Neuronal stem cell (in vitro differentiated cells): ENCODE data around the gene DOCK4.

Experiments used
- DNase-seq: peaks from one replicate; pipeline ENCODE4 v3.0.0-alpha.2; 2013; ENCODE audit warnings: low spot score
- H2AFZ ChIP-seq: one replicate; pipeline ENCODE4 v1.6.1; 2013; ENCODE audit warnings: mild to moderate bottlenecking, low read length, inconsistent platforms
- H2AK5ac ChIP-seq: 2 replicates; pipeline ENCODE4 v1.6.1; 2013; ENCODE audit warnings: low read depth, mild to moderate bottlenecking, inconsistent platforms, low read length, moderate library complexity, mixed read lengths
- H2BK120ac ChIP-seq: 2 replicates; pipeline ENCODE4 v1.6.1; 2013; ENCODE audit warnings: low read depth, mild to moderate bottlenecking, inconsistent platforms, low read length, moderate library complexity, mixed read lengths
- H2BK12ac ChIP-seq: one replicate; pipeline ENCODE4 v1.6.1; 2013; ENCODE audit warnings: low read length, inconsistent platforms
- H2BK15ac ChIP-seq: 2 replicates; pipeline ENCODE4 v1.6.1; 2013; ENCODE audit warnings: mild to moderate bottlenecking, low read length, inconsistent platforms, mixed read lengths
- H2BK5ac ChIP-seq: one replicate; pipeline ENCODE4 v1.6.1; 2013; ENCODE audit warnings: inconsistent platforms, mild to moderate bottlenecking, low read length, moderate library complexity
- H3K14ac ChIP-seq: one replicate; pipeline ENCODE4 v1.6.1; 2013; ENCODE audit warnings: low read length, inconsistent platforms
- H3K18ac ChIP-seq: 2 replicates; pipeline ENCODE4 v1.6.1; 2013; ENCODE audit warnings: low read length, inconsistent platforms
- H3K23ac ChIP-seq: 2 replicates; pipeline ENCODE4 v1.6.1; 2013; ENCODE audit warnings: low read depth, mild to moderate bottlenecking, mixed read lengths, low read length, inconsistent platforms; ENCODE audit not compliant: poor library complexity
- H3K27ac ChIP-seq: replicated peaks from 3 replicates; pipeline ENCODE4 v1.5.1; 2013; ENCODE audit warnings: low read length, inconsistent platforms
- H3K27me3 ChIP-seq, 3 experiments: 2 replicates each; pipeline ENCODE4 v1.6.1; 2013; ENCODE audit warnings: low read length in 3 of 3, mild to moderate bottlenecking in 2 of 3, inconsistent platforms in 1 of 3, low read depth in 1 of 3, mixed read lengths in 1 of 3, moderate library complexity in 1 of 3; ENCODE audit not compliant: control insufficient read depth in 3 of 3, insufficient read depth in 3 of 3
- H3K36me3 ChIP-seq, 2 donors: replicated peaks in 1 of 2; 2 replicates each; pipeline ENCODE4 v1.6.1; 2013; ENCODE audit warnings: low read length in 2 of 2; ENCODE audit not compliant: control insufficient read depth in 2 of 2, insufficient read depth in 2 of 2
- H3K4ac ChIP-seq: 2 replicates; pipeline ENCODE4 v1.6.1; 2013; ENCODE audit warnings: inconsistent platforms, mild to moderate bottlenecking, low read length, moderate library complexity
- H3K4me1 ChIP-seq, 2 donors: 1 replicate in 1 of 2; 2 replicates in 1 of 2; pipeline ENCODE4 v1.6.1; 2013; ENCODE audit warnings: low read length in 2 of 2, low read depth in 1 of 2; ENCODE audit not compliant: control insufficient read depth in 2 of 2, insufficient read depth in 1 of 2
- H3K4me2 ChIP-seq: one replicate; pipeline ENCODE4 v1.6.1; 2013; ENCODE audit warnings: mild to moderate bottlenecking, low read length, inconsistent platforms; ENCODE audit not compliant: insufficient read depth, poor library complexity, severe bottlenecking
- H3K4me3 ChIP-seq, 2 donors: 2 replicates each; pipeline ENCODE4 v1.5.1; 2013; ENCODE audit warnings: low read length in 2 of 2, mild to moderate bottlenecking in 2 of 2, inconsistent platforms in 1 of 2, moderate library complexity in 1 of 2
- H3K79me1 ChIP-seq: one replicate; pipeline ENCODE4 v1.6.1; 2013; ENCODE audit warnings: low read depth, mild to moderate bottlenecking, inconsistent platforms, low read length, moderate library complexity
- H3K9ac ChIP-seq: one replicate; pipeline ENCODE4 v1.6.1; 2013; ENCODE audit warnings: mild to moderate bottlenecking, low read depth, low read length, inconsistent platforms; ENCODE audit not compliant: poor library complexity
- H3K9me3 ChIP-seq, 2 donors: replicated peaks in 1 of 2; 2 replicates each; pipeline versions ENCODE3 to v1.6.1; 2013; ENCODE audit warnings: low read length in 2 of 2, mild to moderate bottlenecking in 2 of 2, inconsistent platforms in 1 of 2, low read depth in 1 of 2, mixed read lengths in 1 of 2, moderate library complexity in 1 of 2; ENCODE audit not compliant: control insufficient read depth in 2 of 2, insufficient read depth in 1 of 2
- H4K8ac ChIP-seq: one replicate; pipeline ENCODE4 v1.6.1; 2013; ENCODE audit warnings: low read depth, mild to moderate bottlenecking, inconsistent platforms, low read length, moderate library complexity
- H4K91ac ChIP-seq: one replicate; pipeline ENCODE4 v1.6.1; 2013; ENCODE audit warnings: low read length, low read depth, mild to moderate bottlenecking, inconsistent platforms; ENCODE audit not compliant: poor library complexity
- WGBS, 2 donors: extraction: QIAGEN DNeasy Blood & Tissue Kit; methylation state at CpG; one replicate each; pipeline ENCODE4 v1.1.7; 2013; ENCODE audit warnings: missing lambda C conversion rate in 2 of 2, mixed read lengths in 1 of 2; ENCODE audit not compliant: insufficient read length in 2 of 2, insufficient replicate concordance in 1 of 2; ENCODE audit errors: extremely low coverage in 2 of 2; 5-methylcytosine and 5-hydroxymethylcytosine counted together

DOCK4 gene

GRCh38 chr7:111954056-111954455 is 252.1 kb downstream of the DOCK4 start:
- Histone ChIP-seq H2BK120ac (no peak overlapping the region), H2BK12ac (no peak overlapping the region), H2BK15ac (peak overlapping the region; percentile 47), H3K4me2 (no peak overlapping the region), H4K91ac (no peak overlapping the region), H3K4ac (no peak overlapping the region), H3K79me1 (no peaks in the 10 kb centered on the region), H3K4me3 (no peak overlapping the region), H3K9ac (no peak overlapping the region), H3K14ac (no peak overlapping the region), H3K9me3 (no peaks in the 10 kb centered on the region), H3K36me3 (no peaks in the 10 kb centered on the region), H3K27me3 (no peaks in the 10 kb centered on the region), H2AK5ac (no peak overlapping the region), H3K4me1 (peaks cover 4 to 6% of the 10 kb centered on the region in 2 donors), H3K18ac (no peak overlapping the region), H3K27ac (no peak overlapping the region), H2AFZ (no peak overlapping the region), H3K23ac (no peak overlapping the region), H4K8ac (no peak overlapping the region), H2BK5ac (no peak overlapping the region)
- WGBS, 2 donors: no CpG with 5 or more reads among the region's 5 CpGs
- no peak for DNase-seq

GRCh38 chr7:111953611-111954010 is 252.6 kb downstream of the DOCK4 start:
- H3K4me2 ChIP-seq: no peak overlapping the region
- no peak overlapping the region for H2BK15ac ChIP-seq
- no peak overlapping the region for H2AK5ac ChIP-seq
- no peak overlapping the region for H2BK5ac ChIP-seq
- H3K79me1 ChIP-seq: no peaks in the 10 kb centered on the region
- no peak overlapping the region for H3K4ac ChIP-seq
- no peak overlapping the region for H4K8ac ChIP-seq
- no peak overlapping the region for H3K18ac ChIP-seq
- no peak overlapping the region for H4K91ac ChIP-seq
- no peak overlapping the region for H3K9ac ChIP-seq
- no CpG with 5 or more reads among the region's 1 CpG for WGBS, 2 donors
- H3K36me3 ChIP-seq: no peaks in the 10 kb centered on the region
- H3K27ac ChIP-seq: no peak overlapping the region
- no peak overlapping the region for H3K4me3 ChIP-seq
- H2AFZ ChIP-seq: no peak overlapping the region
- H2BK120ac ChIP-seq: no peak overlapping the region
- no peaks in the 10 kb centered on the region for H3K9me3 ChIP-seq
- no peak overlapping the region for H3K14ac ChIP-seq
- H3K23ac ChIP-seq: no peak overlapping the region
- peaks cover 0 to 3% of the 10 kb centered on the region in 2 donors for H3K4me1 ChIP-seq
- no peaks in the 10 kb centered on the region for H3K27me3 ChIP-seq
- no peak for DNase-seq
- no peak overlapping the region for H2BK12ac ChIP-seq

- no CpG with 5 or more reads among the region's 4 CpGs for WGBS, 2 donors
- Histone ChIP-seq H3K23ac (no peak overlapping the region), H3K4ac (no peak overlapping the region), H2BK120ac (no peak overlapping the region), H3K27ac (no peak overlapping the region), H3K4me3 (no peak overlapping the region), H2AFZ (no peak overlapping the region), H3K4me2 (no peak overlapping the region), H2AK5ac (no peak overlapping the region), H4K91ac (no peak overlapping the region), H3K14ac (no peak overlapping the region), H4K8ac (no peak overlapping the region), H3K9me3 (no peaks in the 10 kb centered on the region), H3K9ac (no peak overlapping the region), H2BK15ac (no peak overlapping the region), H3K79me1 (no peaks in the 10 kb centered on the region), H3K36me3 (no peaks in the 10 kb centered on the region), H2BK12ac (no peak overlapping the region), H2BK5ac (no peak overlapping the region), H3K18ac (no peak overlapping the region), H3K27me3 (no peaks in the 10 kb centered on the region), H3K4me1 (peaks cover 0 to 3% of the 10 kb centered on the region in 2 donors)
- DNase-seq: no peak
Observed at GRCh38 chr7:111952783-111953182, 253.4 kb downstream of the DOCK4 start.

DNA sequence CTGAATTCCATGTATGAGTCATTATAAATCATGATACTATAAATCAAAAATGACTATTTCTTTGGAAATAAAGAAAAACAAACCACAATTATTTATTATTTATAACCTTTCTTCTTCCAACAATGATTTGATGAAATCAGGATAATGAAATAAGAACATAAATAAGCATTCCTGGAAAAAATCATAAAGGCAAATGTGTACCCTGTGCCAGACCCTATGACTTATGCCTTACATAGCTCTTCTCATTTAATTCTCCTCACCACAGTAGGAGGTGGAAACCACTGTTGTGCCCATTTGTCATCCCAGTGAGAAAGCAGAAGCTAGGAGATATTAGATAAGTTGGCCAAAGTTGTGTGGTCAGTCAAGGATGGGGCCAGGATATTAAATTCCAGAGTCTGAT is 255.1 kb downstream of the DOCK4 start:
- H3K9ac ChIP-seq: no peak overlapping the region
- no peak overlapping the region for H3K23ac ChIP-seq
- no peaks in the 10 kb centered on the region for H3K36me3 ChIP-seq
- no peak overlapping the region for H2AFZ ChIP-seq
- H4K8ac ChIP-seq: no peak overlapping the region
- H3K27ac ChIP-seq: no peak overlapping the region
- H2BK5ac ChIP-seq: no peak overlapping the region
- H3K18ac ChIP-seq: no peak overlapping the region
- H3K9me3 ChIP-seq: no peaks in the 10 kb centered on the region
- H3K27me3 ChIP-seq: no peaks in the 10 kb centered on the region
- H2BK15ac ChIP-seq: no peak overlapping the region
- no peak overlapping the region for H3K4me3 ChIP-seq
- no peak overlapping the region for H2AK5ac ChIP-seq
- no peak overlapping the region for H3K4ac ChIP-seq
- H3K4me1 ChIP-seq: peaks cover 0 to 3% of the 10 kb centered on the region in 2 donors
- H2BK120ac ChIP-seq: no peak overlapping the region
- H2BK12ac ChIP-seq: no peak overlapping the region
- no peak overlapping the region for H3K14ac ChIP-seq
- no peak for DNase-seq
- H3K4me2 ChIP-seq: no peak overlapping the region
- H4K91ac ChIP-seq: no peak overlapping the region
- no peaks in the 10 kb centered on the region for H3K79me1 ChIP-seq
